Bronchial epithelial cell (primary cell): Measurements from ENCODE around the gene APP. TPM values are rescaled to one million over a fixed set of nuclear protein-coding genes. Genes with fewer than 3 reads are reported as not detected.

Experiments
- DNase-seq: peaks from one replicate; pipeline ENCODE4 v3.0.0-alpha.2; 2010; ENCODE audit warnings: low read depth
- FAIRE-seq: peaks from 2 replicates; lab custom pipeline; 2011; peaks lifted over from hg19 to GRCh38; lab: Jason Lieb, UNC
- H3K27me3 ChIP-seq: 2 replicates; pipeline ENCODE4 v1.5.1; 2011; ENCODE audit warnings: low read length; ENCODE audit not compliant: control insufficient read depth, insufficient read depth
- H3K36me3 ChIP-seq: 2 replicates; pipeline ENCODE4 v1.5.1; 2011; ENCODE audit warnings: low read length; ENCODE audit not compliant: control insufficient read depth, insufficient read depth
- H3K4me3 ChIP-seq: 2 replicates; pipeline ENCODE4 v1.5.1; 2011; ENCODE audit warnings: mild to moderate bottlenecking, low read depth, low read length, control low read depth
- total RNA-seq: library from RNA; depleted of rRNA; stranded (reverse); fragments of >200 nt; gene quantifications from 2 replicates; pipeline ENCODE4 v1.2.1, GENCODE V29; 2014
- TF ChIP-seq, protein P1 (sequence below): IDR thresholded peaks from 2 replicates; pipeline ENCODE4 v1.5.1; 2011; ENCODE audit warnings: mild to moderate bottlenecking, moderate library complexity, low read length, control low read depth, inconsistent platforms; ENCODE audit not compliant: insufficient read depth, severe bottlenecking

The APP gene
- total RNA-seq, 1 donor from 2014 or later: 745 TPM

DNA sequence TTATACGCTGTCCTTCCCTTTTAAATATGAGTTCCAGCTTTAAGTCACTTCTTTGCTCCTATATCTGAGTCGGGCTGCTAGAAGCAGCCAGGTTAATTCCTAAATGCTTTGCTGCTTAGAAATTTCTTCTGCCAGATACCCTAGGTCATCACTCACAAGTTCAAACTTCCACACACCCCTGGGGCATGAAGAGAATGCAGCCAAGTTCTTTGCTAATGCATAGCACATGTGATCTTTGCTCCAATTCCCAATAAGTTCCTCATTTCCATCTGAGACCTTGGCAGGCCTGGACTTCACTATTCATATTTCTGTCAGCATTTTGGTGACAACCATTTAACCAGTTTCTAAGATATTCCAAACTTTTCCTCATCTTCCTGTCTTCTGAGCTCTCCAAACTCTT is 14.5 kb upstream of the APP start:
- FAIRE-seq: no peak
- TF ChIP-seq, protein P1, sequence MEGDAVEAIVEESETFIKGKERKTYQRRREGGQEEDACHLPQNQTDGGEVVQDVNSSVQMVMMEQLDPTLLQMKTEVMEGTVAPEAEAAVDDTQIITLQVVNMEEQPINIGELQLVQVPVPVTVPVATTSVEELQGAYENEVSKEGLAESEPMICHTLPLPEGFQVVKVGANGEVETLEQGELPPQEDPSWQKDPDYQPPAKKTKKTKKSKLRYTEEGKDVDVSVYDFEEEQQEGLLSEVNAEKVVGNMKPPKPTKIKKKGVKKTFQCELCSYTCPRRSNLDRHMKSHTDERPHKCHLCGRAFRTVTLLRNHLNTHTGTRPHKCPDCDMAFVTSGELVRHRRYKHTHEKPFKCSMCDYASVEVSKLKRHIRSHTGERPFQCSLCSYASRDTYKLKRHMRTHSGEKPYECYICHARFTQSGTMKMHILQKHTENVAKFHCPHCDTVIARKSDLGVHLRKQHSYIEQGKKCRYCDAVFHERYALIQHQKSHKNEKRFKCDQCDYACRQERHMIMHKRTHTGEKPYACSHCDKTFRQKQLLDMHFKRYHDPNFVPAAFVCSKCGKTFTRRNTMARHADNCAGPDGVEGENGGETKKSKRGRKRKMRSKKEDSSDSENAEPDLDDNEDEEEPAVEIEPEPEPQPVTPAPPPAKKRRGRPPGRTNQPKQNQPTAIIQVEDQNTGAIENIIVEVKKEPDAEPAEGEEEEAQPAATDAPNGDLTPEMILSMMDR: no peak
- no peak overlapping the region for H3K4me3 ChIP-seq
- no peaks in the 10 kb centered on the region for H3K36me3 ChIP-seq
- H3K27me3 ChIP-seq: no peaks in the 10 kb centered on the region
- no peak for DNase-seq

DNA sequence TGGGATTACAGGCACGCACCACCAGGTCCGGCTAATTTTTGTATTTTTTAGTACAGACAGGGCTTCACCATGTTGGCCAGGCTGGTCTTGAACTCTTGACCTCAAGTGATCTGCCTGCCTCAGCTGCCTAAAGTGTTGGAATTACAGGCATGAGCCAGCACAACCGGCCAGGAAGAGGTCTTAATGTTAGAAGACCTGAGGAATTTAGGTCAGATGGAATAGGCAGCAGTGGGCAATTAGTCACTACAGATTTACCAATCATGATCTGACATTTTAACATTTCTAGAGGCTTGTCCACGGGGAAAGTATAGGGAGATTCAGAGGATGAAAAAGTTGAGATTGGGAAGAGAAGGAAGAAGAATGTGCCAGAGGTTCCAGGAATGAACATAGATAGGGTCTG is 8.9 kb upstream of the APP start:
- no peak overlapping the region for H3K4me3 ChIP-seq
- TF ChIP-seq, protein P1: no peak
- H3K27me3 ChIP-seq: no peaks in the 10 kb centered on the region
- DNase-seq (no peak), FAIRE-seq (no peak)
- no peaks in the 10 kb centered on the region for H3K36me3 ChIP-seq

DNA sequence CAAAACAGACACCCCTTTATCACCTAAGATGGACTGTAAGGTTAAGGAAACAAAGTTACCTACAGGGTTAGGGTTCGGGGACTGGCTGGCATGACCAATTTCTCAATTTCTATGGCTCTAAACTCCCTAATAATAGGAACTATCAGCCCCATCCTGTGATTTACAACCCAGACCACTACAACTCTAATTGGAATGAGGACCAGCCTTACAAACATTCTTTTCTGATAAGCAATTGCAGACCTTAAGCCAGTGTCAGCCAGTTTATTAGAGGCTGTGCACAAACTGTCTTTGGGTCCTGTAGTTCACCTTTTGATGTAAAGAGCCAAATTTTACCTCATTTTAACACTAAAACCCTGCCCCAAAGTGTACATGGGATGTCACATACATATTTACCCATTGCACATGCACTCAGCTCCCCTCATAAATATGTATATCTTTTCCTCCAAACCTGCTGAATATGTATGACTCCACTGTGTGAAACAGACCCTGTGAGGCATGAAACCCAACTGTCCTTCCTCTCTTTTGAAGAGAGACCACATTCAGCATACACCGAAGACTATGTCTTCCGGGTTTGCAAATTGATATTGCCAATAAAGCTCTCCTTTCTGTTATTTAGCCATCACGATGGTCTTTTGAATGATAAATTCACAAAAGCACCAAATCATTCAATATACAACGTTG is 7.3 kb upstream of the APP start:
- no peaks in the 10 kb centered on the region for H3K36me3 ChIP-seq
- FAIRE-seq: no peak
- DNase-seq: no peak
- no peak overlapping the region for H3K4me3 ChIP-seq
- TF ChIP-seq, protein P1: no peak
- no peaks in the 10 kb centered on the region for H3K27me3 ChIP-seq

DNA sequence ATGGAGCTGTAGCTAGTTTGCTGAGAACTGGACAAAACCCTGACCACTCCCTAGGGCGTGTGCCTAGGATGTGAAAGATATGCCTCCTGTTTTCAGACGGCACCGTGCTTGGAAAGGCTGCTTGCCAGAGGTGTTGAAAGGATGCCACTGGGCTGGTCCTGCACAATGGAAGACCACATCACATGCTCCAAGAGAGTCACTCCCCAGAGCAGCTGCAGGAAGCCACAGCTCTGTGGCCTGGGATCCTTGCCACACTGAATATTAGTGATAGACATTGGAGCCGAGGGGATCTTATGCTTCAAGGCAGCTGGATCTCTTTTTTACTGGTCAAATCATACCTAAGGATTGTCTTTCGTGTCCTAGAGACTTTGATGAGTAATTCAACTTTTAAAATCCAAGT is 6.6 kb upstream of the APP start:
- DNase-seq (no peak), FAIRE-seq (peak; percentile 7)
- H3K36me3 ChIP-seq: no peaks in the 10 kb centered on the region
- no peaks in the 10 kb centered on the region for H3K27me3 ChIP-seq
- H3K4me3 ChIP-seq: no peak overlapping the region
- TF ChIP-seq, protein P1: no peak

DNA sequence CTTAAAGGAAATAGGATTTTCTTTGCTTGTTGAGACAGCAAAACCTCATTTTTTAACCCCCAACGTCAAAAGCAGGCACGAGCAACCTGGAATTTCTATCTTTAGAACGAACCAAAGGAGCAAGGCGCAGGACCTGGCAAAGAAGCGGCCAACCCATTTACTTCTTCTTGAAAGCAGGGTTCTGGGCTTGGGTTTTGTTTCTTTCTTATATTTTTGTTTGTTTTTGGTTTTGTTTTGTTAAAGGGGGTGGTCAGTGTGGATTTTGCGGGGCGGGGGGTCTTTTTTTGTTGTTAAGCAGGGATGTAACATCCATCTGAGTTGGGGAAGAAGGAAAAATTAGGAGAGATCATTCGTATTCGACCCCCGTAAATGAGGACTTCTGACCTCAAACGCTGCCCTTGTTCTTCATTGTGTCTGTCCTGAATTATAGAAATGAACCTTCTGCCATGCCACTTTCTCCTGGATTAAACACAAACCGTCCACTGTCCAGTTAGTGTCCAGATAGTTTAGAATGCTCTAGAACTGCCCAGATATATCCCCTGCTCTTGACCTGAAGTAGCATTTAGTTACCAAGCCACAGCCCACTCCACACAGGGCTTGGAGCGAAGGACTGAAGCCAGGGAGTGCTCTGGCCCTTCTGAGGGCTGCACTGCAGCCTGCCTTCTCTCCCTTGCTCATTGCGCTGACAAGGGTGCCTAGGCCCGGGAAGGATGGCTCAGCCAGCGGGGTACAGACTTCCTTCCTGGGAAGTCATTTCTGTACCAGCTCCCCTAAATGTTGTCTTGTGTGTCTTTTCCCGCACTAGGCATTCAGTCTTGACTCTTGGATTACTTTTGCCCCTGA is 909 bp upstream of the APP start:
- FAIRE-seq: no peak
- Histone ChIP-seq H3K27me3 (no peaks in the 10 kb centered on the region), H3K36me3 (no peaks in the 10 kb centered on the region), H3K4me3 (peak overlapping the region; percentile 87)
- TF ChIP-seq, protein P1: no peak
- no peak for DNase-seq
